GM12878 (cell line): ENCODE data around the gene STK39. TPM values are rescaled to one million over a fixed set of nuclear protein-coding genes. Genes with fewer than 3 reads are reported as not detected.

Experiments used
- ATAC-seq: fragments of 200-7000 bp; cut with Tn5 transposase; 3 replicates; pipeline ENCODE4 v1.9.1; 2020; ENCODE audit warnings: mild to moderate bottlenecking, moderate library complexity
- BruUV-seq: library from RNA; stranded (reverse); fragments of 400-500 nt; replicated peaks from 2 replicates; lab custom pipeline; 2021; lab: Mats Ljungman, UMichigan
- CTCF ChIA-PET: fragments of 300-600 bp; sonication (Branson Sonifier 250); formaldehyde crosslinking; extraction: SDS; loops from one replicate; lab custom pipeline; 2021; ENCODE audit warnings: inconsistent platforms; lab: Yijun Ruan, JAX
- POLR2A ChIA-PET: fragments of 350-600 bp; formaldehyde crosslinking; extraction: SDS; loops from one replicate; lab custom pipeline; 2021; ENCODE audit warnings: inconsistent platforms; lab: Charles Lee
- RAD21 ChIA-PET: fragments of 300-600 bp; sonication (Branson Sonifier 250); formaldehyde crosslinking; loops from one replicate; lab custom pipeline; 2023; ENCODE audit warnings: antibody characterized with exemption; ENCODE audit not compliant: unreplicated experiment; lab: Charles Lee
- SMC1A ChIA-PET: fragments of 300-600 bp; sonication (Branson Sonifier 250); formaldehyde crosslinking; loops from one replicate; lab custom pipeline; 2023; ENCODE audit not compliant: unreplicated experiment, uncharacterized antibody; lab: Charles Lee
- DNase-seq: peaks from one replicate; pipeline ENCODE4 v3.0.0-alpha.2; 2011; ENCODE audit warnings: low read depth, low spot score
- FAIRE-seq: peaks from 3 replicates; lab custom pipeline; 2011; peaks lifted over from hg19 to GRCh38; lab: Jason Lieb, UNC
- H2AFZ ChIP-seq: 2 replicates; pipeline ENCODE4 v1.6.0; 2011; ENCODE audit warnings: low read depth, low read length, control low read depth; ENCODE audit not compliant: control insufficient read depth
- H3K27ac ChIP-seq: 2 replicates; pipeline ENCODE4 v1.5.1; 2011; ENCODE audit warnings: control low read depth; ENCODE audit not compliant: control insufficient read depth, insufficient read depth
- H3K27me3 ChIP-seq, 2 experiments: replicated peaks in 1 of 2; 2 replicates each; pipeline versions ENCODE4 v1.6.0 to v1.6.1; 2011; ENCODE audit warnings: low read length in 1 of 2; ENCODE audit not compliant: control insufficient read depth in 2 of 2, insufficient read depth in 2 of 2
- H3K36me3 ChIP-seq, 2 experiments: 2 replicates each; pipeline ENCODE4 v1.5.1; 2011; ENCODE audit warnings: low read length in 1 of 2; ENCODE audit not compliant: control insufficient read depth in 2 of 2, insufficient read depth in 2 of 2
- H3K4me1 ChIP-seq: 2 replicates; pipeline ENCODE4 v1.6.1; 2011; ENCODE audit warnings: mild to moderate bottlenecking, low read length, moderate library complexity, mixed read lengths; ENCODE audit not compliant: control insufficient read depth, insufficient read depth
- H3K4me2 ChIP-seq: 2 replicates; pipeline ENCODE4 v1.6.0; 2011; ENCODE audit warnings: control low read depth; ENCODE audit not compliant: control insufficient read depth, insufficient read depth
- H3K4me3 ChIP-seq: fragments of 200-600 bp; sonication (generic); 2 replicates; pipeline ENCODE4 v1.5.1; 2016
- H3K79me2 ChIP-seq: 2 replicates; pipeline ENCODE4 v1.6.0; 2011; ENCODE audit warnings: low read length; ENCODE audit not compliant: control insufficient read depth, insufficient read depth
- H3K9ac ChIP-seq: 2 replicates; pipeline ENCODE4 v1.8.0; 2011; ENCODE audit warnings: low read length, control low read depth, mixed read lengths; ENCODE audit not compliant: control insufficient read depth, insufficient read depth
- H3K9me3 ChIP-seq: replicated peaks from 3 replicates; pipeline ENCODE4 v1.5.1; 2011; ENCODE audit warnings: mild to moderate bottlenecking, low read length; ENCODE audit not compliant: control insufficient read depth, insufficient read depth
- H4K20me1 ChIP-seq: 2 replicates; pipeline ENCODE4 v1.6.0; 2011; ENCODE audit not compliant: control insufficient read depth, insufficient read depth
- ATF7 ChIP-seq: fragments of 450-650 bp; IDR thresholded peaks from 2 replicates; pipeline ENCODE4 v1.6.1; 2016; ENCODE audit warnings: low read depth, mild to moderate bottlenecking
- BRCA1 ChIP-seq: IDR thresholded peaks from 2 replicates; pipeline ENCODE4 v1.6.1; 2011; ENCODE audit warnings: low read depth, low read length, improper control_type of control experiment
- CUX1 ChIP-seq: IDR thresholded peaks from 2 replicates; pipeline ENCODE4 v1.6.1; 2012; ENCODE audit warnings: improper control_type of control experiment, low read depth, low read length; ENCODE audit not compliant: insufficient replicate concordance
- DPF2 ChIP-seq: fragments of 450-650 bp; IDR thresholded peaks from 2 replicates; pipeline ENCODE4 v1.6.1; 2017; ENCODE audit warnings: mild to moderate bottlenecking
- EGR1 ChIP-seq, 2 experiments: IDR thresholded peaks; 1 replicate in 1 of 2; 2 replicates in 1 of 2; pipeline ENCODE4 v1.6.1; 2011 to 2012; ENCODE audit warnings: low read depth in 2 of 2, low read length in 2 of 2, borderline replicate concordance in 1 of 2, mild to moderate bottlenecking in 1 of 2, moderate library complexity in 1 of 2
- KAT2A ChIP-seq: conservative IDR thresholded peaks from 2 replicates; pipeline ENCODE4 v1.6.1; 2011; ENCODE audit warnings: low read depth, low read length; ENCODE audit not compliant: control insufficient read depth
- NBN ChIP-seq: fragments of 450-650 bp; IDR thresholded peaks from 2 replicates; pipeline ENCODE4 v1.6.1; 2016
- PML ChIP-seq: IDR thresholded peaks from 2 replicates; pipeline ENCODE4 v1.6.1; 2012; ENCODE audit warnings: low read length, inconsistent platforms
- RCOR1 ChIP-seq: conservative IDR thresholded peaks from 2 replicates; pipeline ENCODE4 v1.6.1; 2012; ENCODE audit warnings: low read depth, low read length, improper control_type of control experiment
- SRF ChIP-seq, 2 experiments: IDR thresholded peaks; 2 replicates each; pipeline ENCODE4 v1.6.1; 2011; ENCODE audit warnings: low read depth in 2 of 2, low read length in 2 of 2, mild to moderate bottlenecking in 1 of 2, moderate library complexity in 1 of 2
- STAT3 ChIP-seq: IDR thresholded peaks from 2 replicates; pipeline ENCODE4 v1.6.1; 2011; ENCODE audit warnings: low read depth, low read length, improper control_type of control experiment
- TAF1 ChIP-seq: IDR thresholded peaks from 2 replicates; pipeline ENCODE4 v1.6.1; 2011; ENCODE audit warnings: mild to moderate bottlenecking, low read depth, low read length, borderline replicate concordance
- in situ Hi-C: fragments of 300-500 bp; cut with MboI; formaldehyde crosslinking; loops from 9 replicates; pipeline ENCODE4 v1.14.3; 2018; ENCODE audit warnings: mixed read lengths
- intact Hi-C: fragments of 100-400 bp; cut with micrococcal nuclease; formaldehyde crosslinking; loops from one replicate; pipeline ENCODE4 v1.14.2; 2022; ENCODE audit not compliant: unreplicated experiment
- polyA plus RNA-seq, 11 experiments: library from polyadenylated mRNA; depleted of rRNA in 4 of 11; unstranded in 6 of 11; stranded (reverse) in 5 of 11; fragments of >200 nt; fragmentation: Nextera tagmentation in 4 of 11; fragmentation: Illumina TruSeq in 1 of 11; extraction: Ambion mirVana in 4 of 11; extraction: Trizol in 1 of 11; gene quantifications; 1 replicate in 1 of 11; 2 replicates in 10 of 11; pipeline versions ENCODE4 v1.2.1 to v1.2.3, GENCODE V29; 2011 to 2016; ENCODE audit warnings: inconsistent platforms in 2 of 11, missing spikeins in 2 of 11, low read depth in 1 of 11
- total RNA-seq, 4 experiments: library from RNA; depleted of rRNA in 3 of 4; stranded (reverse); fragments of >200 nt in 3 of 4; fragmentation: Illumina TruSeq in 1 of 4; extraction: Trizol in 1 of 4; gene quantifications; 2 replicates each; pipeline versions ENCODE4 v1.2.1 to v1.2.3, GENCODE V29; 2013 to 2021

STK39 gene
- total and polyA plus RNA-seq, 10 of the 15 experiments (the other 5 are each of a cell fraction or from before 2014, with no cell fraction given), result 0.03 to 0.21 (median 0.07) TPM; not detected in 5

DNA sequence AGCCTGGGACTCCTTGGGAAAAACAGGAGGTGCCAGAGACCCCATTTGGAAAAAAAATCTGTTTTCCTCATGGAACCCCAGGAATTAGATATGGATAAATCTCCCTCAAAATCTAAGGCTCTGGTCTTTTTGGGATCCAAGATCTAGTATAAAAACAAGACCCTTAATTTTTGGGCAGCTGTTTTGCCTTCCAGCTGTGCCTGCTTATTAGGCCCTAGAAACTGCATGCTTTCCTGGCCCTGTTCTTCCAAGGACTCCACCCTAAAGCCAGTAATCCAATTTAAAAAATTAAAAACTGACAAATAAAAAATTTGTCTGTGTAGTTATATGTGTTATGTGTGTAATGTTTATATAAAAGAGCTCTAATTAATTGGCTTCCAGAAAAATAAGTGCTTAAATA, 274.6 kb downstream of the STK39 start:
- TF ChIP-seq EGR1 (IDR thresholded peaks at IDR 0.05; ENCODE audit: borderline replicate concordance in 1 of 2, low read depth in 2 of 2, low read length in 2 of 2) (no peak), RCOR1 (no peak), PML (no peak), KAT2A (no peak), NBN (no peak), ATF7 (no peak), SRF (IDR thresholded peaks at IDR 0.05; ENCODE audit: low read depth in 2 of 2, low read length in 2 of 2) (no peak), STAT3 (no peak), BRCA1 (no peak), CUX1 (no peak), TAF1 (no peak), DPF2 (no peak)
- ChIA-PET RAD21 (no interaction called here), CTCF (interaction anchor here (1.4 kb wide), 1 partner anchor 146 kb away, joined by 5 read pairs; no protein-coding TSS in a partner anchor), SMC1A (interaction anchor here (1.3 kb wide), 1 partner anchor 17 kb away, joined by 4 read pairs; no protein-coding TSS in a partner anchor), POLR2A (no interaction called here)
- BruUV-seq, result no TSS peak
- Histone ChIP-seq H3K4me2 (no peak overlapping the region), H3K27ac (no peak overlapping the region), H3K79me2 (no peaks in the 10 kb centered on the region), H3K36me3 (no peaks in the 10 kb centered on the region), H3K4me1 (no peaks in the 10 kb centered on the region), H3K4me3 (no peak overlapping the region), H2AFZ (no peak overlapping the region), H3K27me3 (no peaks in the 10 kb centered on the region), H3K9ac (no peak overlapping the region), H3K9me3 (no peaks in the 10 kb centered on the region; the same call in 1 of the 3 replicates), H4K20me1 (no peaks in the 10 kb centered on the region)
- in situ Hi-C loops, result no loop called here
- DNase-seq (no peak), FAIRE-seq (no peak), ATAC-seq (no peak)
- intact Hi-C loops, result no loop called here
